H1 (cell line): ENCODE measurements around the gene FKBP10.

Experiments used
- NRF1 ChIP-seq: IDR thresholded peaks from 2 replicates; pipeline ENCODE4 v1.6.1; 2011; ENCODE audit warnings: mild to moderate bottlenecking, low read depth, low read length, improper control_type of control experiment
- POLR2A ChIP-seq, 2 experiments: IDR thresholded peaks; 1 replicate in 1 of 2; 2 replicates in 1 of 2; pipeline ENCODE4 v1.6.1; 2011; ENCODE audit warnings: low read depth in 2 of 2, low read length in 2 of 2, mild to moderate bottlenecking in 2 of 2; ENCODE audit errors: control extremely low read depth in 1 of 2
- POLR2AphosphoS5 ChIP-seq: IDR thresholded peaks from 2 replicates; pipeline ENCODE4 v1.6.1; 2011; ENCODE audit warnings: low read depth, low read length
- RFX5 ChIP-seq: IDR thresholded peaks from 2 replicates; pipeline ENCODE4 v1.6.1; 2011; ENCODE audit warnings: low read depth, low read length, improper control_type of control experiment, borderline replicate concordance
- RNF2 ChIP-seq: fragments of 200-900, 300-1000 bp; sonication (generic); IDR thresholded peaks from 2 replicates; pipeline ENCODE4 v1.7.1; 2016; ENCODE audit warnings: borderline replicate concordance, low read depth, mild to moderate bottlenecking, antibody characterized with exemption, low read length; ENCODE audit not compliant: poor library complexity, severe bottlenecking; ENCODE audit errors: missing control alignments
- TCF12 ChIP-seq: IDR thresholded peaks from 2 replicates; pipeline ENCODE4 v1.6.1; 2011; ENCODE audit warnings: low read depth, mild to moderate bottlenecking, low read length
- TF ChIP-seq, protein P1 (sequence below), 3 experiments: IDR thresholded peaks; 1 replicate in 2 of 3; 2 replicates in 1 of 3; pipeline versions ENCODE4 v1.5.1 to v1.6.1; 2011; ENCODE audit warnings: low read length in 3 of 3, mild to moderate bottlenecking in 3 of 3, inconsistent platforms in 2 of 3, low read depth in 1 of 3, moderate library complexity in 1 of 3; ENCODE audit not compliant: insufficient read depth in 1 of 3; ENCODE audit errors: control extremely low read depth in 1 of 3
- TF ChIP-seq, protein P2 (sequence below): IDR thresholded peaks from 2 replicates; pipeline ENCODE4 v1.6.1; 2011; ENCODE audit warnings: low read depth, mild to moderate bottlenecking, low read length; ENCODE audit not compliant: insufficient read depth

DNA sequence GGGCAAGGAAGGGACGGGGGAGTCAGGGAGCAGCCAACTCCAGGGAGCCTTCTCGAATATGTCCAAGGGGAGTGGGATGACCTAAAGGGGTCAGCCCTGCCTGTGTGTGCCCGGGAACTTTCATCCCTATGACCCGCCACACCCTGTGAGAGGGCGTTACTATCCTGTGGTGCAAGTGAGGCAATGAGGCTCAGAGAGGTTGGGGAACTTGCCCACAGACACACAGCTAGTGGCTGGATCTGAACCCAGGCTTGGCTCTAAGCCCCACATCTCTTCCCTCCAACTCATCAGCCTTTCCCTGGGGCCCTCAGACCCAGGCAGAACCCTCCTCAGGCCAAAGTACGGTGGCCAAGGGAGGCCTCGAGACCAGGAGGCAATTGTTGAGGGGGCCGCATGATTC, 49.5 kb upstream of the FKBP10 start:
- TF ChIP-seq, protein P1, sequence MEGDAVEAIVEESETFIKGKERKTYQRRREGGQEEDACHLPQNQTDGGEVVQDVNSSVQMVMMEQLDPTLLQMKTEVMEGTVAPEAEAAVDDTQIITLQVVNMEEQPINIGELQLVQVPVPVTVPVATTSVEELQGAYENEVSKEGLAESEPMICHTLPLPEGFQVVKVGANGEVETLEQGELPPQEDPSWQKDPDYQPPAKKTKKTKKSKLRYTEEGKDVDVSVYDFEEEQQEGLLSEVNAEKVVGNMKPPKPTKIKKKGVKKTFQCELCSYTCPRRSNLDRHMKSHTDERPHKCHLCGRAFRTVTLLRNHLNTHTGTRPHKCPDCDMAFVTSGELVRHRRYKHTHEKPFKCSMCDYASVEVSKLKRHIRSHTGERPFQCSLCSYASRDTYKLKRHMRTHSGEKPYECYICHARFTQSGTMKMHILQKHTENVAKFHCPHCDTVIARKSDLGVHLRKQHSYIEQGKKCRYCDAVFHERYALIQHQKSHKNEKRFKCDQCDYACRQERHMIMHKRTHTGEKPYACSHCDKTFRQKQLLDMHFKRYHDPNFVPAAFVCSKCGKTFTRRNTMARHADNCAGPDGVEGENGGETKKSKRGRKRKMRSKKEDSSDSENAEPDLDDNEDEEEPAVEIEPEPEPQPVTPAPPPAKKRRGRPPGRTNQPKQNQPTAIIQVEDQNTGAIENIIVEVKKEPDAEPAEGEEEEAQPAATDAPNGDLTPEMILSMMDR (IDR thresholded peaks at IDR 0.05; ENCODE audit: control extremely low read depth in 1 of 3, insufficient read depth in 1 of 3, low read depth in 1 of 3, low read length in 3 of 3): no peak
- no peak for TF ChIP-seq RFX5
- no peak for TF ChIP-seq RNF2
- no peak for TF ChIP-seq TCF12
- no peak for TF ChIP-seq POLR2AphosphoS5
- TF ChIP-seq, protein P2, sequence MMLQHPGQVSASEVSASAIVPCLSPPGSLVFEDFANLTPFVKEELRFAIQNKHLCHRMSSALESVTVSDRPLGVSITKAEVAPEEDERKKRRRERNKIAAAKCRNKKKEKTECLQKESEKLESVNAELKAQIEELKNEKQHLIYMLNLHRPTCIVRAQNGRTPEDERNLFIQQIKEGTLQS: no peak
- TF ChIP-seq POLR2A (IDR thresholded peaks at IDR 0.05; ENCODE audit: control extremely low read depth in 1 of 2, low read depth in 2 of 2, low read length in 2 of 2): no peak
- no peak for TF ChIP-seq NRF1
